ENCODE data around the gene BDH1.

BDH1 gene

GRCh38 chr3:197525706-197526105, 30.1 kb downstream of the BDH1 start:
- peak; percentile 16 for TF ChIP-seq CTCF (conservative IDR thresholded peaks at IDR 0.05; ENCODE audit: control insufficient read depth, insufficient read depth, low read depth, low read length)
- peak; percentile 28 for DNase-seq (ENCODE audit: low read depth)
- no peak overlapping the region for H3K4me3 ChIP-seq (ENCODE audit: control insufficient read depth, low read depth, low read length)

- no peak for TF ChIP-seq CTCF (conservative IDR thresholded peaks at IDR 0.05; ENCODE audit: control insufficient read depth, insufficient read depth, low read depth, low read length)
- H3K4me3 ChIP-seq (ENCODE audit: control insufficient read depth, low read depth, low read length) = no peak overlapping the region
- DNase-seq (ENCODE audit: low read depth) = no peak
These were observed 31.6 kb downstream of the BDH1 start for GRCh38 chr3:197524128-197524527.

- DNase-seq (ENCODE audit: low read depth) = no peak
- TF ChIP-seq CTCF (conservative IDR thresholded peaks at IDR 0.05; ENCODE audit: control insufficient read depth, insufficient read depth, low read depth, low read length) = no peak
- H3K4me3 ChIP-seq (ENCODE audit: control insufficient read depth, low read depth, low read length) = no peak overlapping the region
These were observed 32.2 kb downstream of the BDH1 start for GRCh38 chr3:197523526-197523925.

GRCh38 chr3:197522881-197523441, 32.8 kb downstream of the BDH1 start:
- no peak for TF ChIP-seq CTCF (conservative IDR thresholded peaks at IDR 0.05; ENCODE audit: control insufficient read depth, insufficient read depth, low read depth, low read length)
- peak; percentile 19 for DNase-seq (ENCODE audit: low read depth)
- H3K4me3 ChIP-seq (ENCODE audit: control insufficient read depth, low read depth, low read length) = no peak overlapping the region

GRCh38 chr3:197522183-197522715, 33.5 kb downstream of the BDH1 start:
- no peak for DNase-seq (ENCODE audit: low read depth)
- no peak overlapping the region for H3K4me3 ChIP-seq (ENCODE audit: control insufficient read depth, low read depth, low read length)
- no peak for TF ChIP-seq CTCF (conservative IDR thresholded peaks at IDR 0.05; ENCODE audit: control insufficient read depth, insufficient read depth, low read depth, low read length)

GRCh38 chr3:197521277-197522182, 34.2 kb downstream of the BDH1 start:
- no peak overlapping the region for H3K4me3 ChIP-seq (ENCODE audit: control insufficient read depth, low read depth, low read length)
- TF ChIP-seq CTCF (conservative IDR thresholded peaks at IDR 0.05; ENCODE audit: control insufficient read depth, insufficient read depth, low read depth, low read length) = no peak
- no peak for DNase-seq (ENCODE audit: low read depth)
